HL-60 (cell line): Measurements from ENCODE around the gene BATF3.

Experiments
- DNase-seq, 2 experiments: peaks; one replicate each; pipeline ENCODE4 v3.0.0-alpha.2; 2010 to 2020; ENCODE audit warnings: low read depth in 1 of 2, low spot score in 1 of 2
- H3K27ac ChIP-seq: fragments of 250-450 bp; sonication (Bioruptor Pico); replicated peaks from 2 replicates; pipeline ENCODE4 v1.5.1; 2020; ENCODE audit warnings: mild to moderate bottlenecking, moderate library complexity
- H3K27me3 ChIP-seq: fragments of 250-450 bp; sonication (Bioruptor Pico); 2 replicates; pipeline ENCODE4 v1.5.1; 2021; ENCODE audit warnings: mild to moderate bottlenecking, moderate library complexity; ENCODE audit not compliant: insufficient read depth, poor library complexity, severe bottlenecking
- H3K4me3 ChIP-seq: replicated peaks from 2 replicates; pipeline ENCODE4 v1.5.1; 2011; ENCODE audit warnings: mild to moderate bottlenecking, control low read depth, low read length; ENCODE audit not compliant: insufficient read depth
- CTCF ChIP-seq: IDR thresholded peaks from one replicate; pipeline ENCODE4 v1.5.1; 2011; ENCODE audit warnings: low read length, control low read depth, inconsistent platforms; ENCODE audit not compliant: insufficient read depth
- GABPA ChIP-seq: IDR thresholded peaks from 2 replicates; pipeline ENCODE4 v1.6.1; 2012; ENCODE audit warnings: low read depth
- POLR2AphosphoS5 ChIP-seq: IDR thresholded peaks from 2 replicates; pipeline ENCODE4 v1.6.1; 2012; ENCODE audit warnings: low read depth
- REST ChIP-seq: IDR thresholded peaks from 2 replicates; pipeline ENCODE4 v1.6.1; 2012; ENCODE audit warnings: low read depth; ENCODE audit not compliant: insufficient replicate concordance
- SPI1 ChIP-seq: IDR thresholded peaks from 2 replicates; pipeline ENCODE4 v1.6.1; 2012; ENCODE audit warnings: low read depth, mild to moderate bottlenecking, borderline replicate concordance

BATF3 gene

GRCh38 chr1:212647004-212647403, 52.6 kb downstream of the BATF3 start:
- DNase-seq, result no peak
- Histone ChIP-seq H3K4me3 (no peak overlapping the region), H3K27ac (no peak overlapping the region), H3K27me3 (no peaks in the 10 kb centered on the region)
- TF ChIP-seq POLR2AphosphoS5 (no peak), REST (no peak), GABPA (no peak), CTCF (no peak), SPI1 (no peak)

GRCh38 chr1:212646588-212646987, 53.1 kb downstream of the BATF3 start:
- Histone ChIP-seq H3K27me3 (no peaks in the 10 kb centered on the region), H3K27ac (no peak overlapping the region), H3K4me3 (no peak overlapping the region)
- TF ChIP-seq CTCF (no peak), SPI1 (no peak), GABPA (no peak), POLR2AphosphoS5 (no peak), REST (no peak)
- no peak for DNase-seq

GRCh38 chr1:212645546-212646543, 53.8 kb downstream of the BATF3 start:
- no peak for TF ChIP-seq GABPA
- TF ChIP-seq REST, result no peak
- no peak for TF ChIP-seq SPI1
- no peak for TF ChIP-seq POLR2AphosphoS5
- no peak for TF ChIP-seq CTCF
- no peak for DNase-seq
- no peak overlapping the region for H3K4me3 ChIP-seq
- H3K27me3 ChIP-seq, result no peaks in the 10 kb centered on the region
- no peak overlapping the region for H3K27ac ChIP-seq
